A549 (cell line): Measurements from ENCODE around the gene C12orf54.

Experiments used
- CHD4 ChIP-seq: fragments of 200-600 bp; sonication (generic); IDR thresholded peaks from 2 replicates; pipeline ENCODE4 v1.6.1; 2016; ENCODE audit warnings: antibody characterized with exemption, mild to moderate bottlenecking, borderline replicate concordance
- EP300 ChIP-seq, 2 experiments: fragments of >200 bp; sonication (Bioruptor Twin); formaldehyde crosslinking; IDR thresholded peaks; 2 replicates in 1 of 2; 3 replicates in 1 of 2; pipeline ENCODE4 v1.6.1; 2016 to 2017
- HOXA7 ChIP-seq: fragments of 250-450 bp; sonication (Bioruptor Pico); IDR thresholded peaks from 2 replicates; pipeline ENCODE4 v1.5.0; 2020; ENCODE audit warnings: mild to moderate bottlenecking, moderate library complexity
- REST ChIP-seq: fragments of 200-600 bp; sonication (generic); IDR thresholded peaks from 2 replicates; pipeline ENCODE4 v1.6.1; 2016; ENCODE audit warnings: antibody characterized with exemption, mild to moderate bottlenecking, moderate library complexity

GRCh38 chr12:48445538-48445937 lies 36.8 kb upstream of the C12orf54 start:
- TF ChIP-seq REST (no peak), HOXA7 (CRISPR knock-in tag) (no peak), EP300 (IDR thresholded peaks at IDR 0.05) (no peak), CHD4 (no peak)
